ENCODE results near the gene RYK. TPM values are rescaled to one million over a fixed set of nuclear protein-coding genes. Genes with fewer than 3 reads are reported as not detected.

The RYK gene
- total and polyA plus RNA-seq, 4 donors, result 7.5 to 36.1 (median 15.3) TPM

DNA sequence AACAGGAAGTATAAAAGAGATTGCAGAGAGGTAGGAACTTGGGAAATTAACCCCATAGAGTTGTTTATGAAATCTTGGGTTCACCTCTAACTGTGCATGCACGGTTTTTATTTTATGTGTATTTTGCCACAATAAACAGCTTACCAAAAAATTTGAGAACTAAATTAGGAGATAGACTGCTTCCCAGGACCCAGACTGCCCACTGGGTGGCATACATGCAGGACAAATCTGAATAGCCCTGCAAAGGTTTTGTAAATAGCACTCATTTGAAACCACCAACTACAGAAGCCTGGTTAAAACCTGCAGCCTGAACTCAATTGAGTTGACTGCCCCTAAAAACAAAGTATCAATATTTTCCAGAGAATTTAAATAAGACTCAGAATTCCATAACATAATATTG, 124.5 kb downstream of the RYK start (continued):
- TF ChIP-seq RXRA (IDR thresholded peaks at IDR 0.05) (no peak), HNF4G (IDR thresholded peaks at IDR 0.05) (no peak), RAD21 (IDR thresholded peaks at IDR 0.05) (no peak), HNF4A (conservative IDR thresholded peaks at IDR 0.05) (no peak), GABPA (IDR thresholded peaks at IDR 0.05 in 1 of 2, conservative IDR thresholded peaks at IDR 0.05 in 1 of 2) (no peak), FOXA2 (IDR thresholded peaks at IDR 0.05) (no peak), SP1 (IDR thresholded peaks at IDR 0.05) (no peak), TAF1 (conservative IDR thresholded peaks at IDR 0.05) (no peak), FOXA1 (IDR thresholded peaks at IDR 0.05) (no peak), JUND (IDR thresholded peaks at IDR 0.05) (no peak)
- TF ChIP-seq, protein P1, sequence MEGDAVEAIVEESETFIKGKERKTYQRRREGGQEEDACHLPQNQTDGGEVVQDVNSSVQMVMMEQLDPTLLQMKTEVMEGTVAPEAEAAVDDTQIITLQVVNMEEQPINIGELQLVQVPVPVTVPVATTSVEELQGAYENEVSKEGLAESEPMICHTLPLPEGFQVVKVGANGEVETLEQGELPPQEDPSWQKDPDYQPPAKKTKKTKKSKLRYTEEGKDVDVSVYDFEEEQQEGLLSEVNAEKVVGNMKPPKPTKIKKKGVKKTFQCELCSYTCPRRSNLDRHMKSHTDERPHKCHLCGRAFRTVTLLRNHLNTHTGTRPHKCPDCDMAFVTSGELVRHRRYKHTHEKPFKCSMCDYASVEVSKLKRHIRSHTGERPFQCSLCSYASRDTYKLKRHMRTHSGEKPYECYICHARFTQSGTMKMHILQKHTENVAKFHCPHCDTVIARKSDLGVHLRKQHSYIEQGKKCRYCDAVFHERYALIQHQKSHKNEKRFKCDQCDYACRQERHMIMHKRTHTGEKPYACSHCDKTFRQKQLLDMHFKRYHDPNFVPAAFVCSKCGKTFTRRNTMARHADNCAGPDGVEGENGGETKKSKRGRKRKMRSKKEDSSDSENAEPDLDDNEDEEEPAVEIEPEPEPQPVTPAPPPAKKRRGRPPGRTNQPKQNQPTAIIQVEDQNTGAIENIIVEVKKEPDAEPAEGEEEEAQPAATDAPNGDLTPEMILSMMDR (IDR thresholded peaks at IDR 0.05; ENCODE audit: low read depth, low read length, missing input control), result no peak
- TF ChIP-seq, protein P2, sequence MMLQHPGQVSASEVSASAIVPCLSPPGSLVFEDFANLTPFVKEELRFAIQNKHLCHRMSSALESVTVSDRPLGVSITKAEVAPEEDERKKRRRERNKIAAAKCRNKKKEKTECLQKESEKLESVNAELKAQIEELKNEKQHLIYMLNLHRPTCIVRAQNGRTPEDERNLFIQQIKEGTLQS (IDR thresholded peaks at IDR 0.05), result no peak

DNA sequence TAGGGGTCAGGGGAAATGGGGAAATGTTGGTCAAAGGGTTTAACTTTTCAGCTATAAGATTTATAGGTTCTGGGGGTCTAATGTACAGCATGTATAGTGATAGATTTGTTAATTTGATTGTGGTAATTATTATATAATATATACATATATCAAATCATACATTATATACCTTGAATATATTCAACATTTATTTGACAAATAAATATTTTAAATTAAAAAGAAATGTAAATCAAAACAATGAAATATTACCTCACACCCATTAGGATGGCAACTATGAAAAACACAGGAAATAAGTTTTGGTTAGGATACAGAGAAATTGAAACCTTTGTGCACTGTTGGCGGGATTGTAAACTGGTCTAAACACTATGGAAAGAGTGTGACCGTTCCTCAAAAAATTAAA, 135.9 kb downstream of the RYK start:
- Histone ChIP-seq H3K4me3 (ENCODE audit: low read depth in 1 of 3, low read length in 3 of 3) (no peak overlapping the region), H3K4me1 (ENCODE audit: control insufficient read depth in 4 of 4, insufficient read depth in 4 of 4, low read length in 3 of 4) (no peaks in the 10 kb centered on the region), H3K36me3 (ENCODE audit: control insufficient read depth in 4 of 4, insufficient read depth in 3 of 4, low read depth in 1 of 4, low read length in 3 of 4) (no peaks in the 10 kb centered on the region), H3K9ac (ENCODE audit: low read depth in 1 of 2, low read length in 2 of 2) (no peak overlapping the region), H3K27me3 (ENCODE audit: control insufficient read depth in 4 of 4, insufficient read depth in 4 of 4, low read length in 3 of 4) (no peaks in the 10 kb centered on the region), H3K9me3 (ENCODE audit: control insufficient read depth in 4 of 4, low read length in 3 of 4) (peaks cover 0 to 7% (median 3%) of the 10 kb centered on the region in 4 donors), H3K27ac (ENCODE audit: low read depth in 1 of 2, low read length in 2 of 2) (no peak overlapping the region)
- no peak for DNase-seq (ENCODE audit: low spot score)
- TF ChIP-seq, protein P1 (IDR thresholded peaks at IDR 0.05; ENCODE audit: low read depth, low read length, missing input control), result no peak
- no peak for TF ChIP-seq RAD21 (IDR thresholded peaks at IDR 0.05)
- no peak for TF ChIP-seq FOXA1 (IDR thresholded peaks at IDR 0.05)
- TF ChIP-seq NR2F2 (IDR thresholded peaks at IDR 0.05), result no peak
- TF ChIP-seq HNF4G (IDR thresholded peaks at IDR 0.05), result no peak
- TF ChIP-seq YY1 (IDR thresholded peaks at IDR 0.05), result no peak
- 97% methylated on average over 2 of the region's 2 CpGs for WGBS

DNA sequence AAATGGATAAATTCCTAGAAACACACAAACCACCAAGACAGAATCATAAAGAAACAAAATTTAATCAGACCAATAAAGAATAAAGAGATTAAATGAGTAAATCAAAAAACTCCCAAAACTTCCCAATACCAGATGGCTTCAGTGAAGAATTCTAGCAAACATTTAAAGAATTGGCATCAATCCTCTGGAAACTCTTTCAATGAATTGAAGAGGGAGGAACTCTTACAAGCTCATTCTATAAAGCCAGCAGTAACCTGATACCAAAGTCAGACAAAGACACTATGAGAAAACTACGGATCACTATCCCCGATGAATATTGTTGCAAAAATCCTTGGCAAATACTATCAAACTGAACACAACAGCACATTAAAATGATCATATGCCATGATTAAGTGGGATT, 139.0 kb downstream of the RYK start:
- Histone ChIP-seq H3K9me3 (ENCODE audit: control insufficient read depth in 4 of 4, low read length in 3 of 4) (no peaks in the 10 kb centered on the region), H3K27ac (ENCODE audit: low read depth in 1 of 2, low read length in 2 of 2) (no peak overlapping the region), H3K4me3 (ENCODE audit: low read depth in 1 of 3, low read length in 3 of 3) (no peak overlapping the region), H3K27me3 (ENCODE audit: control insufficient read depth in 4 of 4, insufficient read depth in 4 of 4, low read length in 3 of 4) (no peaks in the 10 kb centered on the region), H3K9ac (ENCODE audit: low read depth in 1 of 2, low read length in 2 of 2) (no peak overlapping the region), H3K4me1 (ENCODE audit: control insufficient read depth in 4 of 4, insufficient read depth in 4 of 4, low read length in 3 of 4) (no peaks in the 10 kb centered on the region), H3K36me3 (ENCODE audit: control insufficient read depth in 4 of 4, insufficient read depth in 3 of 4, low read depth in 1 of 4, low read length in 3 of 4) (no peaks in the 10 kb centered on the region)
- no peak for DNase-seq (ENCODE audit: low spot score)
- 81% methylated on average over 2 of the region's 2 CpGs for WGBS
- no peak for TF ChIP-seq FOXA1 (IDR thresholded peaks at IDR 0.05)
- TF ChIP-seq RAD21 (IDR thresholded peaks at IDR 0.05), result no peak
- TF ChIP-seq, protein P3, sequence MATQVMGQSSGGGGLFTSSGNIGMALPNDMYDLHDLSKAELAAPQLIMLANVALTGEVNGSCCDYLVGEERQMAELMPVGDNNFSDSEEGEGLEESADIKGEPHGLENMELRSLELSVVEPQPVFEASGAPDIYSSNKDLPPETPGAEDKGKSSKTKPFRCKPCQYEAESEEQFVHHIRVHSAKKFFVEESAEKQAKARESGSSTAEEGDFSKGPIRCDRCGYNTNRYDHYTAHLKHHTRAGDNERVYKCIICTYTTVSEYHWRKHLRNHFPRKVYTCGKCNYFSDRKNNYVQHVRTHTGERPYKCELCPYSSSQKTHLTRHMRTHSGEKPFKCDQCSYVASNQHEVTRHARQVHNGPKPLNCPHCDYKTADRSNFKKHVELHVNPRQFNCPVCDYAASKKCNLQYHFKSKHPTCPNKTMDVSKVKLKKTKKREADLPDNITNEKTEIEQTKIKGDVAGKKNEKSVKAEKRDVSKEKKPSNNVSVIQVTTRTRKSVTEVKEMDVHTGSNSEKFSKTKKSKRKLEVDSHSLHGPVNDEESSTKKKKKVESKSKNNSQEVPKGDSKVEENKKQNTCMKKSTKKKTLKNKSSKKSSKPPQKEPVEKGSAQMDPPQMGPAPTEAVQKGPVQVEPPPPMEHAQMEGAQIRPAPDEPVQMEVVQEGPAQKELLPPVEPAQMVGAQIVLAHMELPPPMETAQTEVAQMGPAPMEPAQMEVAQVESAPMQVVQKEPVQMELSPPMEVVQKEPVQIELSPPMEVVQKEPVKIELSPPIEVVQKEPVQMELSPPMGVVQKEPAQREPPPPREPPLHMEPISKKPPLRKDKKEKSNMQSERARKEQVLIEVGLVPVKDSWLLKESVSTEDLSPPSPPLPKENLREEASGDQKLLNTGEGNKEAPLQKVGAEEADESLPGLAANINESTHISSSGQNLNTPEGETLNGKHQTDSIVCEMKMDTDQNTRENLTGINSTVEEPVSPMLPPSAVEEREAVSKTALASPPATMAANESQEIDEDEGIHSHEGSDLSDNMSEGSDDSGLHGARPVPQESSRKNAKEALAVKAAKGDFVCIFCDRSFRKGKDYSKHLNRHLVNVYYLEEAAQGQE (IDR thresholded peaks at IDR 0.05), result no peak
- TF ChIP-seq RXRA (IDR thresholded peaks at IDR 0.05), result no peak
- TF ChIP-seq SP1 (IDR thresholded peaks at IDR 0.05), result no peak
- TF ChIP-seq, protein P4, sequence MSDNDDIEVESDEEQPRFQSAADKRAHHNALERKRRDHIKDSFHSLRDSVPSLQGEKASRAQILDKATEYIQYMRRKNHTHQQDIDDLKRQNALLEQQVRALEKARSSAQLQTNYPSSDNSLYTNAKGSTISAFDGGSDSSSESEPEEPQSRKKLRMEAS (IDR thresholded peaks at IDR 0.05), result no peak
- no peak for TF ChIP-seq HNF4G (IDR thresholded peaks at IDR 0.05)
- TF ChIP-seq, protein P1 (IDR thresholded peaks at IDR 0.05; ENCODE audit: low read depth, low read length, missing input control), result no peak
- no peak for TF ChIP-seq EGR1 (IDR thresholded peaks at IDR 0.05; ENCODE audit: low read depth in 2 of 2)
- TF ChIP-seq, protein P5, sequence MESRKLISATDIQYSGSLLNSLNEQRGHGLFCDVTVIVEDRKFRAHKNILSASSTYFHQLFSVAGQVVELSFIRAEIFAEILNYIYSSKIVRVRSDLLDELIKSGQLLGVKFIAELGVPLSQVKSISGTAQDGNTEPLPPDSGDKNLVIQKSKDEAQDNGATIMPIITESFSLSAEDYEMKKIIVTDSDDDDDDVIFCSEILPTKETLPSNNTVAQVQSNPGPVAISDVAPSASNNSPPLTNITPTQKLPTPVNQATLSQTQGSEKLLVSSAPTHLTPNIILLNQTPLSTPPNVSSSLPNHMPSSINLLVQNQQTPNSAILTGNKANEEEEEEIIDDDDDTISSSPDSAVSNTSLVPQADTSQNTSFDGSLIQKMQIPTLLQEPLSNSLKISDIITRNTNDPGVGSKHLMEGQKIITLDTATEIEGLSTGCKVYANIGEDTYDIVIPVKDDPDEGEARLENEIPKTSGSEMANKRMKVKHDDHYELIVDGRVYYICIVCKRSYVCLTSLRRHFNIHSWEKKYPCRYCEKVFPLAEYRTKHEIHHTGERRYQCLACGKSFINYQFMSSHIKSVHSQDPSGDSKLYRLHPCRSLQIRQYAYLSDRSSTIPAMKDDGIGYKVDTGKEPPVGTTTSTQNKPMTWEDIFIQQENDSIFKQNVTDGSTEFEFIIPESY (IDR thresholded peaks at IDR 0.05), result no peak
- no peak for TF ChIP-seq NR2F2 (IDR thresholded peaks at IDR 0.05)
- no peak for TF ChIP-seq TAF1 (conservative IDR thresholded peaks at IDR 0.05)
